NCI-H128 (cell line): ENCODE results near the gene INSL6.
"Not testable (repeated sequence)": the region's sequence is repeated elsewhere in the genome, so short reads cannot be mapped to it uniquely, and the experiment has no call there.

Experiments used
- DNase-seq: peaks from one replicate; lab custom pipeline; 2025; ENCODE audit not compliant: unreplicated experiment; lab: John Stamatoyannopoulos, UW

The INSL6 gene

DNA sequence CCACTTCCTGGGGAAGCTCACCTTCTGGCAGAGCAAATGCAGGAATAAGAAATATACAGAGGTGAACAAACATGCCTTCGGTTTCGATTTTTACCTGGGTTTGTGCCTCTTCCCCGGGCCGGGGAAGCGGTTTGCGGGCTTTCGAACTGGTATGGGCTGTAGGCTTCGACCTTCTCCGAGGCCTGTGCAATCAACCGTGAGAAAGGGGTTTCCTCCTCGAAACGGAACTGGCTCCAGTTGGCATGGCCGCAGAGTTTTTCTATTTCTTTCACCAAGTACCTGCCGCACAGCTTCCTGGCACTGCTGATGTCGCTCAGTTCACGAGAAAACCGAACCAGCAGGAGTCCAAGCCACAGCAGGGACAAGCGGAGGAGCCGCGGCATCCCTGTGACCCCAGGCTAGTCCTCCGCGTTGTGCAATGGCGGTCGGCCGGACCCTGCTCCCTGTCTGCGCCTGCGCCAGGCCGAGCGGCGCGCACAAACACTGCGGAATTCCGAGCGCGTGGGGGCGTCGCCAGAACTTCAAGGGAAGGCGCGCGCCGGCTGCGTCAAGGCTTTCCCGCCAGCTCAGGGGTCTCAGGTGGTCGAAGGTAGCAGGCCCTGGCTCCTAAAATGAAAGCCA, at the start of gene INSL6:
TSS of gene INSL6 (minus strand) at position 420 of the 621 bp plus-strand sequence. CDS start at position 383, 37 bp downstream.
- DNase-seq, result no peak

- DNase-seq, result no peak
Measured at GRCh38 chr9:5231212-5231611, 45.8 kb upstream of the INSL6 start, which contains the start of gene INSL4. INSL4 (plus strand) TSS chr9:5231419; CDS start chr9:5231524, 105 bp downstream.

DNA sequence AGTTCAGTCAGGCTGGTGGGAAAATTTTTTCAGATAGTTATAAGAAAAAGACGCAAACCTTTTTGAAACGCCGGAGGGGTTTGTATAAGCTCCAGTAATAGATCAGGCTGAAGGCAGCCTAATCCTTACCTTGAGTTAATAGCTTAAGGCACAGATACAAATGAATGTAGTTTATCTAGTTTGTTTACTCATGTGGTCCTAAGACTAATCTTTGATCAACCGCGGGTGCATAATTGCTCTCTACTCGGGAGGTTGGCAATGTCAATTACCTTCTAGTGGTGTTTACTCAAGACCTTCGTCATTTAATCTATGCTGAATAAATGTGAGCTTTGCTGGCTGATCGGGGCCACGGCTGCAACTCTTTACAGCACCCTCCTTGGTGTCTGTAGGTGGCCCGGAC, 45.1 kb upstream of the INSL6 start:
- no peak for DNase-seq

DNA sequence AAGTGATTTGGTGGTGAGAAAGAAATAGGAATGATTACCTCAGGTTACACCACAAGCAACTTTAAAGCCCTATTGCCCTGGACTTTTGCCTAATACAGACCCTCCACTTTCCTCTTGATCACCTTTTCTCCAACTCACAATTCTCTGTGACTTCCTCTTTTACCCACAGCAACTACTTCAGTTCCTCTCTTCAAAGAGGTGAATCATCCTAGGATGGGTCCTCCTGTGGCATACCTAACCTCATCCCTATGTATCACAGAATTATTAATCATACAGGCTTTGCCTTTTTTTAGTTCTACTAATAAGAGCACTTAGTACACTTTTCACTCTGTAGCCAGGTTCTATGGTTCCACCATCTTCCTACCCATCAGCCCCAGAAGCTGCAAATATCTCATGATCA, 19.6 kb upstream of the INSL6 start:
- DNase-seq, result no peak

GRCh38 chr9:5195463-5195862, 10.0 kb upstream of the INSL6 start:
- DNase-seq, result no peak

DNA sequence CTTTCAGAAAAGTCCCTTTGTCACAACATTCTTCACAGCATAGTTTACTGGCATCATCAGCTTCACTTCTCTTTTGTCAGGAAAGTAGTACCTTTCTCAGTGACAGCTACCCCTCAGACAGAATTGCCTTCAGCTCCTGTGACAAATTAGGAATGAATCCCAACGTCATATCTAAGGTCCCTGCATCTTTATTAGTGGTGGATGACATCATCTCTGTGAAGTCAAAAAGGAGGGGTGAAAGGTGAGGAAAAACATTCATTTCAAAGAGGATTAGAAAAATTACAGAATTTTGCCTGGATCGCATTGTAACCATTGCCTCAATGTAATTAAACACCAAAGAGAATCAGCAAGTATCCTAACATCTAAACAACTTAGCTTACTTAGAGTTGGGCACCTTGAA, 7.9 kb upstream of the INSL6 start:
- DNase-seq, result no peak

DNA sequence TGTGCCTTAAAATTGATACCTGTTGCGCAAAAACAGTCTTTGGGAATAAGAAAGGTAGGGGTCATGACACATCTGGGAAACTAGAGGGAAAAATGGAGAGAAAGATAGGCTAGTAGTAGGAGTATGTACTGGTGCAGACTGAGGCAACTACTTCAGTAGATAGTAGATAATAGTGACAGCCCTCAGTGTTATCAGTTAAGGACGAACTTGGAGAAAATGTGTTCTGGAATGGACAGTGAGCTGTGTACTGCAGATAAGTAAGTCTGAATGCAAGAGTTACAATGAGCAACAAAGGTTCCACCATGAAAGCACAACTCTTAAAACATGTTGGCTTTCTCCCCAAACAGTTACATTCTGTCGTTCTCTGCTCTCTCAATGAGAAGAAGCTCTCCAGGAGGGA, 6.5 kb upstream of the INSL6 start:
- no peak for DNase-seq

DNA sequence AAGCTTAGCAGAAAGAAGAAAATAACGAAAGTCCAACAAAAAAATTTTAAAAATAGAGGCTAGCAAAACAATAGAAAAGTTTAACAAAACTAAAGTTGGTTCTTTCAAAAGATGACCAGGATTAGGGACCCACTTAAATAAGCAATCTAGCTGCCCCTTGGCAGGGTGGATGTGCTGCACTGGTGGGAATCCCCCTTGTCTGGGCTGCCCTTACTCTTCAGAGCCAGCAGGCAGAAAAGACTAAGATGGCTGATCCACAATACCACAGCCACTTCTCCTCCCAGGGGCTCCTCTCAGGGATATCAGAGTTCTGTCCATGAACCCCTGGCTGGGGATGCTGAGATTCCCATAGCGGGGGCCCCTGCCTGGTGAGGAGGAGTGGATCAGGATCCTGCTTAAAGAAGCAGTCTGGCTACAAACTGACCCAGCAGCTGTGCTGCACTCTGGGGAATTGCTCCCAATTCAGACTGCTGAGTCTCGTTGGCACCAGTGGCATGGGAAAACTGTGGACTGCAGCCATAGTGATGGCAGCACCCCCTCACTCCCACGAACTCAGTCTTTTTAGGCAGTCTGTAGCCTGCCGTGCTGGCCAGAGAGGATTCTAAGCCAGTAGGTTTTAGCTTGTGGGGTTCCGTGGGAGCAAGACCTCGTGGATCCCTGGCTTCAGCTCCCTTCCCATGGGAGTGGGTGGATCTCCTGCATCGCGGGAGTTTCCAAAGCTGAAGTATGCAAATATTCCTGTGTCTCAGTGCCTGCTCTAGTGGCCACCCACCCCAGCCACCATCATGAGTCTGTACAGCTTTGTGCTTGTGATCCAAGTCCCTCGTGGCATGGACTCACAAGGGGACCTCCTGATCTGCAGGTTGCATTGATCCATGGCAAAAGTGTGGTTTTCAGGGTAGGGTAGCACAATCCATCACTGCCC, 2.9 kb upstream of the INSL6 start:
- DNase-seq, result no peak

DNA sequence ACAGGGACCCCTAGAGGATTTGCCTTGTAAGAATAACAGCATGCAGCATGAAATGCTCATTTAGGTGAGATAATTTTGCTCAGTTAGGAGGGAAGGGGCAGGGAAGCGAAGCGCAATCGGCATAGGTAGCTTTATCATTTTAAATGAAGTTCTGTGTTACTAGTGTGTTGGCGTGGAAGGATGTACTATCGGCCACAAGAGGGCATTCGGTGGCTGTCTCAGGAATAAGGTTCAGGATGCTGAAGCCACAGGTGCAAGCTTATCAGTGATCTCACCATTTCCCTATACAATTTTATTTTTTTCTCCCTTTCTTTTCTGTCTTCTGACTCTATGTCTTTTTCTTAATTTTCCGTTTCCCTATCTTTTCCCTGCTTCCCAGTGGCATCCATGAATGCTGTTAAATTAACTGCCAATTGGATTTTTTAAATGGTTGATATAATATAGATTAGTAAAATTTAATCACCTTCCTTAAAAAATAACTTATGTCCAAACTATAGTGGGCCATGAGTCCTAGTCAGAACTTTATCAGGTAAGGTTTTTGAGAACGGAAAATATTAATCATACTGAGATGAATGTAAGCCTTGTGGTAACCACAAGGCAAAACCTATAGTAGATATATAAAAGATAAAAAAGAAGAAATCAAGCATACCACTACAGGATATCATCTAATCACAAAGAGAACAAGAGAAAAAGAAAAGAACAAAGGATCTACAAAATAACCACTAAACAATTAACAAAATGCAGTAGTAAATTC, 1.2 kb upstream of the INSL6 start:
- DNase-seq, result no peak

GRCh38 chr9:5184776-5185175, 663 bp downstream of the INSL6 start:
- no peak for DNase-seq

GRCh38 chr9:5180631-5181030, 4.8 kb downstream of the INSL6 start:
- DNase-seq, result not testable (repeated sequence)

DNA sequence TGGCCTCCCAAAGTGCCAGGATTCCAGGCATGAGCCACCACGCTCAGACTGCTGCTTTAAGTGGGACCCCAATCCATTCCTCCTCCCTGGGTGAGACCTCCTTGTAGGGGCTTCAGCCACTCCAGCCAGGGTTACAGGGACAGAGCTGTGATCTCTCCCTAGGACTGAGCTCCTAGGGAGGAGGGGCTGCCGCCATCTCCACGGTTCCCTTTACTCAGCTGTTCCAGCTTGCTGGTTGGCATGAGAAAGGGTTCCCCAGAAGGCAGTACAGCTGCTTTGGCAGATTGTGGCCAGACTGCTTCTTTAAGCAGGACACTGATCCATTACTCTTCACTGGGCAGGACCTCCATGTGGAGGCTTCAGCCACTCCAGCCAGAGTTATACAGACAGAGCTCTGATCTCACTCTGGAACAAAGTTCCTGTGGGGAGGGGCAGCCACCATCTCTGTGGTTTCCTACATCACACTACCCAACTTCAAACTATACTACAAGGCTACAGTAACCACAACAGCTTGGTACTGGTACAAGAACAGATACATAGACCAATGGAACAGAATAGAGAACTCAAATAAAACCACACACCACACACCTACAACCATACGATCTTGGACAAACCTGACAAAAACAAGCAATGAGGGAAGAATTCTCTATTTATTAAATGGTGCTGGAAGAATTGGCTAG, 7.2 kb downstream of the INSL6 start:
- no peak for DNase-seq

DNA sequence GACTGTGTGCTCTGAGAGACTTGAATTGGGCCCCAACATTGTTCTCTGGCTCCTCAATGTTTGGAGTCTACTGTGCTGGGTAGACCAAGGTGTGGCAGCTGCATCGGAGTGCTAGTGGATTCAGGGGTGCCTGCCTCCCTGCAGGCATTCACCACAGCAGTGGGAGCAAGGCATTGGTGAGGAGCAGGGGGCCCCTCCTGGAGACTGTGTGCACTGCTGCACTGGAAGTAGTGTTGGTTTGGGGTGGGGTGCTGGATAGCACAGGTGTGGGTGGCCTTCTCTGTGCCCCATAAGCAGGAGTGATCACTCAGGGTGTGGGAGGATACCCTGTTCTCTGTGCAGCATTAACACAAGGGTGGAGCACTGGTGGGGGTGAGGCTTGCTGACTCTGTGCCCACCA, 39.2 kb downstream of the INSL6 start:
- no peak for DNase-seq

DNA sequence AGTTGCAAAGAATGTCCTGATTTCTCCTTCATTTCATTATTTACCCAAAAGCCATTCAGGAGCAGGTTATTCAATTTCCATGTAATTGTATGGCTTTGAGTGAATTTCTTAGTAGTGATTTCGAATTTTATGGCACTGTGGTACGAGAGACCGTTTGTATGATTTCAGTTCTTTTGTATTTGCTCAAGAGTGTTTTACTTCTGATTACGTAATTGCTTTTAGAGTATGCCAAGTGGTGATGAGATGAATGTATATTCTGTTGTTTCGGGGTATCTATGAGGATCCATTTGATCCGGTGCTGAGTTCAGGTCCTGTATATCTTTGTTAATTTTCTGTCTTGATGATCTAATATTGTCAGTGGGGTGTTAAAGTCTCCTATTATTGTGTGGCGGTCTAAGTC, 41.2 kb downstream of the INSL6 start:
- no peak for DNase-seq

- no peak for DNase-seq
Measured at GRCh38 chr9:5140151-5140550, 45.3 kb downstream of the INSL6 start.

GRCh38 chr9:5122516-5122915, 62.9 kb downstream of the INSL6 start:
- DNase-seq, result no peak

DNA sequence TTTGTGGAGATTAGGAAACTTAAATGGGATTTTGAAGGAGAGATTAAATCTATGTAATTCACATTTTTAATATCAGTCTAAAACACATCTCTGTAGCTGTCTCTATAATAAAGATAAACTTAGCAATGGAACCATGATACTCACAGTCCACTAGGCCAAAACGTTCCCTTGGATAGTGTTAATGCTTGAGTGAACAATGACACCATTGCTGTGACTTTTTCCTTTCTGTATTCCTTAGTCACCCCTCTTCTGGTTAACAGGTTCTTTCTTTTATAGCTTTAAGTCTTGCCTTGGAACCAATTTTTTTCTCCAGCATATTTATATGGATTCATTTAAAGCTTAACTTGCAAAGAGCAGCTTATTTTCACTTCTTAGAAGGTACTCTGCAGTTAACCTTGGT, 63.3 kb downstream of the INSL6 start:
- no peak for DNase-seq

- no peak for DNase-seq
Measured at GRCh38 chr9:5113994-5114748, 71.3 kb downstream of the INSL6 start.
